Islet precursor cell (in vitro differentiated cells): ENCODE results near the gene NCOR1.

Experiments used
- DNase-seq: peaks from one replicate; pipeline ENCODE4 v3.0.0-alpha.2; 2018

The NCOR1 gene

GRCh38 chr17:16019347-16019746 is 196.0 kb downstream of the NCOR1 start:
- no peak for DNase-seq

GRCh38 chr17:16013943-16014407 is 201.4 kb downstream of the NCOR1 start:
- peak; percentile 76 for DNase-seq

- DNase-seq: no peak
These were observed 207.9 kb downstream of the NCOR1 start for GRCh38 chr17:16007439-16007838.

DNA sequence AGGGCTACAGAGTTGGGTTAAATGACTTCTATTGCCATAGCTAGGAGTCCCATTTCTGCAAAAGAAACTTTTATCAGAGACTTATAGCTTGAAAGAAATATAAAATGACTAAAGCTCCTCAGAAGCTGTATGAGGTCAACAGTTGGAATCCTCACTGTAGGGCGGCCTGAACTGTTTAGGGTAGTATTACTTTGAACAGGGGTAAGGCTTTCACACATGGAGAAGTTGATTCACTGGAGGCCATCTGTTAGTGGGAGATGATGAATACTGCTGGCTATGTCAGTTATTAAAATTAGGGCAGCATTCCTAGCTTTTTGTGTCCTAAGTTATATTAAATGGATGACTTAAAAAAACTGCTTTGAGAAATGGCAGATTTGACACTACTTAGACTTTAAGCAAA is 209.7 kb downstream of the NCOR1 start:
- no peak for DNase-seq

DNA sequence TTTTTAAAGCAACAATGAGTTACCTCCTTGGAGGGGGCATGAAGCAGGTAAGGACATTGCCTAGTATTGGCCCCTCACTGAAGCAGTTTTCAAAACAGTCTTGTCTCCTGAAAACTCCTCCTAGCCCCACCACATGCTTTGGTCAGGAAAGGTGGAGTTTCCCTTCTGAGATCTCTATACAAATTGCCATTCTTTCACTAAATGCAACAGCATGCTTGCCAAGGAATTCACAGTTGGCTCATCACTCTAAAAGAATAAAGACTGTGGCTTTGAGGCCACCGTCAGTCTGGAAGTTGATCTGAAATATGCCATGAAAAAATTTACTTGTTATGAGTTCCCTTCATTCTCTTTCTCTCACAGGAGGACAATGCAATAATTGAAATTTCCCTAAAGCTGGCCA is 211.5 kb downstream of the NCOR1 start:
- no peak for DNase-seq

GRCh38 chr17:16002708-16003260 is 212.6 kb downstream of the NCOR1 start:
- DNase-seq: no peak

DNA sequence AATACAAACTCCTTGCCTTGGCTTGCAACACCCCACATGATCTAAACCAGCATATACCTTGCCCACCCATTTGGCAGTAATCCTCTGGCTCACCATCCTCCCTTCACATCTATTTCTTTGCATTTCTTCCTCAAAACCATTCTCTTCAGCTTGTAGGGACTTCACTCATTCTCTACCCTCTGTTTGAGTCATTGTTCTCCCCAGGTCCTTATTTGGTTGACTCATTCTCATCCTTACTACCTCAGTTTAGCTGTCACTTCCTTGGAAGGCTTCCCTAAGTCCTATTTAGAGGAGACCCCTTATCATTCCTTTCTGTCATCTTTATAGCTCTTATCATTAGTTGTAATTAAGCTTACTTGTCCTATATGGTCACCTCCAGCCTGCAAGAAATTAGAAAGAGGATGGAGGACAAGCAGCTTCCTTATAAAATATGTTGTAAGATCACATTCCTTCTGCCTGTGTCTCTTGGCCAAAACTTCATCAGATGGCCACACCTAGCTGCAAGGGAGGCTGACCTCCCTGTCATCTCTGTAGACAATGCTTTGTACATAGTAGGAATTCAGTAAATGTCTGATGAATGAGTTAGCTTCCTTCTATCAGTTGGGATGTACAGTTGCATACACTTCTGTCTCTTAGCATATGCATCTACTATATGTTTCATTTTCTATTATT is 214.0 kb downstream of the NCOR1 start:
- DNase-seq: no peak

DNA sequence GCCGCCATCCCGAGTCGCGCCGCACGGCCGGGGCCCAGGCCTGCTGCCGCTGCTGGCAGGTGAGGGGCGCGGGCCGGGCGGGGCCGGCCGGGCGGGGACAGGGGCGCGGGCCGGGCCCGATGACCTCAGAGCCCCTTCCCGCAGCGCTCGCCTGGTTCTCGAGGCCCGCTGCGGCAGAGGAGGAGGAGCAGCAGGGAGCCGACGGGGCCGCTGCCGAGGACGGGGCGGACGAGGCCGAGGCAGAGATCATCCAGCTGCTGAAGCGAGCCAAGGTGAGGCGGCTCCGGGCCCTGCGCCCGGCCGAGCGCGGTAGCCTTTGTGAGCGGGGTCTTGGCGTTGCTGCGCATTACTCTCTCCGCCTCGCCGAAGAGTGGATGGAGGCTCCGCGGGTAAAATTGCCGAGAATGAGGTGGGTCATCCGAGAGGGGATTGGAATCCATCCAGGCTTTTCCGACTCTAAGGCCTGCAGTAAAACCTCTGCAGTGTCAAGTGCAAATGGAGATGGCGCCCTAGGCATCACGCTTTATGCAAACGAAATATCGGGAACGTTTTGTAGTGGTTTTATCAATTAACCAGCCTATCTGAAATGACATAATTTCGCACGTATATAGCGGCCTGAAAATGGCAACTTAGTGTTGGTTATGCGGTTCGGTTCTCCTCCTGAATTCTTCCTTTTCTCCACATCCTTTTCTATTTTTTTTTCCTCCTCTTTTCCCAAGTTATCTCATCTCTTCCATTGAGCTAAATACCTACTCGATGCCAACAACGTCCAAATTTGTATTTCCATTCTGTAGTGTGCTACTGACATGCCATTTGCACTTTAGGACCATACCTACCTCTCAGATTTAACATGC is 215.1 kb downstream of the NCOR1 start:
- DNase-seq: no peak

GRCh38 chr17:15999141-15999973 is 216.0 kb downstream of the NCOR1 start, which contains the start of the genes TTC19 and ZSWIM7:
TTC19 (plus strand) TSS chr17:15999824; CDS start chr17:15999849, 25 bp downstream.
ZSWIM7 (minus strand) TSS chr17:15999704; CDS start chr17:15999594, 110 bp downstream.
- DNase-seq: peak; percentile 100

DNA sequence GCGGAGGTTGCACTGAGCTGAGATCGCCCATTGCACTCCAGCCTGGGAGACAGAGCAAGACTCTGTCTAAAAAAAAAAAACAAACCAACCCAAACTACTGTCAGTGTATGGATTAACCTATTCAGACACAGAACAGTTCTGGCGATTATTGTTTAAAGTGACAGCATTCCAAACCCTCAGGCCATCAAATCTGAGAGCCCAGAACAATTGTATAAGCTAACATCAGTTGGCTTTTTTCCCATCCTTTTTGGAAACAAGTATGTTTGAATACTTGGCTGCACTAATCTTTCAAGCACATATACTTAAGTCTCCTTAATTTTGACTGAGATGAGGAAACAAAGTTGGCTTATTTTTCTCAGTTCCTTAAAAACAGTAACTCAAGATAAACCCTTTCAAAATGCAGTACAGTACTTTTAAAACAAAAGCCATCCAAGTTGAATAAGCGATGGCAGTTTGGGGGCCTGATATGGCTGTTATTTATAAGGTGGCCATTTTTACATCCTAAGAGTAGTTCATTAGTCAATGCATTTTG is 217.2 kb downstream of the NCOR1 start:
- DNase-seq: no peak

GRCh38 chr17:15996322-15996721 is 219.0 kb downstream of the NCOR1 start:
- DNase-seq: peak; percentile 22

GRCh38 chr17:15981646-15982580 is 233.4 kb downstream of the NCOR1 start:
- no peak for DNase-seq

DNA sequence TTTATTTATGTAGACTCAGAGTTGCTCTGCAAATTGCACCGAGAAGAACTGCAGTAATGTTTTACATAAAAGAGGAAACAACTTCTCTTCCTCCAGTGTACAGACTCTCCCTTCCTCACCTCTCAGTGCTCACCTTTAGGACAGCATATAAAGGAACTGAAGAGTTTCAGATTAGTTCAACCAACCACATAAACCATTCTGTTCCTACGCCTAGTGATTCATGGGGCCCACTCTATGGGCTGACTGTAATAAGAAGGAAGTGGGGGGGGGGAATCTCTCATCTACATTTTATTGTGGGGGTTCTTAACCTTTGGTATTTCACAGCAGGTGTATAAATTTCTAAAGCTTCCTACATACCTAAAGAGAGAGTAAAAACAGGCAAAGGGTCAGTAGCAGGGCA is 234.1 kb downstream of the NCOR1 start:
- no peak for DNase-seq
